Retinal pigment epithelial cell (primary cell): ENCODE measurements around the gene MXI1.

ENCODE experiments used
- DNase-seq: peaks from one replicate; pipeline ENCODE4 v3.0.0-alpha.2; 2010; ENCODE audit warnings: low read depth
- H3K4me3 ChIP-seq: 2 replicates; pipeline ENCODE4 v1.5.1; 2011; ENCODE audit warnings: mild to moderate bottlenecking, low read length, control low read depth, moderate library complexity
- TF ChIP-seq, protein P1 (sequence below): conservative IDR thresholded peaks from 2 replicates; pipeline ENCODE4 v1.5.1; 2011; ENCODE audit warnings: low read depth, low read length, control low read depth, inconsistent platforms

MXI1 gene

DNA sequence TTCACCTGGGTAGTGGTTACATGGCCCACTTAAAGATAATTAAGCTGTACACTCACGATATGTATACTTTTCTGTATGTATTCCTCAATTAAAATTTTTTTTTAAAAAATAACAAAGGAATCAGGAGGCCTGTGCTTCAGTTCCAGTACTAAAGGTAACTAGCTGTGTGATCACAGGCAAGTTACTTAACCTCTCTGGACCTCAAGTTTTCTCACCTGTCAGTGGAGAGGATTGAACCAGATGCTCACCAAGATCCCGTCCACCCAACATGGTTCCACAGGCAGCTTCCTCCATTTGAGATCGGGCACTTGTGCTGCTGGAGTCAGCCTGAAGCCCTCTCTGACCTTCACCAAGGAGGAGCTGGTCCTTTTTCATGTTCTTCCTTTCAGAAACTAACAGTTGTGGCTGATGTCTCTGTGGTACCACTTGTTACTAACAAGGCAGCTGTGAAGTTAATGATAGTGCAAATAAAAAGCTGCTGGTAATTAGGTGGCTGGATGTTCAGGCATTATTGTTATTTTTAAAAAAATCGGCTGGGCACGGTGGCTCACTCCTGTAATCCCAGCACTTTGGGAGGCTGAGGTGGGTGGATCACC lies 126.8 kb downstream of the MXI1 start:
- TF ChIP-seq, protein P1, sequence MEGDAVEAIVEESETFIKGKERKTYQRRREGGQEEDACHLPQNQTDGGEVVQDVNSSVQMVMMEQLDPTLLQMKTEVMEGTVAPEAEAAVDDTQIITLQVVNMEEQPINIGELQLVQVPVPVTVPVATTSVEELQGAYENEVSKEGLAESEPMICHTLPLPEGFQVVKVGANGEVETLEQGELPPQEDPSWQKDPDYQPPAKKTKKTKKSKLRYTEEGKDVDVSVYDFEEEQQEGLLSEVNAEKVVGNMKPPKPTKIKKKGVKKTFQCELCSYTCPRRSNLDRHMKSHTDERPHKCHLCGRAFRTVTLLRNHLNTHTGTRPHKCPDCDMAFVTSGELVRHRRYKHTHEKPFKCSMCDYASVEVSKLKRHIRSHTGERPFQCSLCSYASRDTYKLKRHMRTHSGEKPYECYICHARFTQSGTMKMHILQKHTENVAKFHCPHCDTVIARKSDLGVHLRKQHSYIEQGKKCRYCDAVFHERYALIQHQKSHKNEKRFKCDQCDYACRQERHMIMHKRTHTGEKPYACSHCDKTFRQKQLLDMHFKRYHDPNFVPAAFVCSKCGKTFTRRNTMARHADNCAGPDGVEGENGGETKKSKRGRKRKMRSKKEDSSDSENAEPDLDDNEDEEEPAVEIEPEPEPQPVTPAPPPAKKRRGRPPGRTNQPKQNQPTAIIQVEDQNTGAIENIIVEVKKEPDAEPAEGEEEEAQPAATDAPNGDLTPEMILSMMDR = no peak
- no peak for DNase-seq
- H3K4me3 ChIP-seq = no peak overlapping the region

DNA sequence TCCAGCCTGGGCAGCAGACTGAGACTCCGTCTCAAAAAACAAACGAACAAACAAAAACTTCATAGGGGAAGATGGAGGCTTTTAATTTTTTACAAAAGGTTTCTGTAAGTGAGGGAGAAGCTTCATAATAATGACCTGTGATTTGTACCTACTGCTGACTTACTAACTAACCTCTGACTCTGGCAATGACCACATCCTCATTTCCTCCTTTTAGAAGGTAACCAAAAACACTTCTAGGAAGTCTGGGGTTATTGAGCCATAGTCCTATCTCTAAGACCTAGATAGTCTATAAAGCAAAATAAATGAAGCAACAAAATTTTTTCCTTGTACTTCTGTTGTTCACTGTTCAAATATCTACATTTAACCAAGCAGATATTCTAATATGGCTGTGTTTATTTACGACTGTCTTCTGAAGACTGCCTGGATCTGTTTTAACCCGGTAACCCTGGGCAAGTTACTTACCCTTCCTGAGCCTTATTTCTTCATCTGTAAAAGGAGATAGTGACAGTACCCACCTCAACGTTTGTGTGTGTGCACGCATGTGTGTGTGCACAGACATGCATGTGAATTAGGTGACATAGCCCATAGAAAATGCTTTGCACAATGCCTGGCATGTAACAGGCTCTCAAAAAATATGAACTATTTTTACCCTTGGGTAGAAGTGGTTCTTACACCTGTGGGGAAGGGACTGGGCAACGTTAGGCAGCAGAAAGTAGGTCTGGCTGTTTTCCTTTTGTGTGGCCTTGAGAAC lies 128.1 kb downstream of the MXI1 start:
- no peak for DNase-seq
- no peak overlapping the region for H3K4me3 ChIP-seq
- TF ChIP-seq, protein P1 = no peak

DNA sequence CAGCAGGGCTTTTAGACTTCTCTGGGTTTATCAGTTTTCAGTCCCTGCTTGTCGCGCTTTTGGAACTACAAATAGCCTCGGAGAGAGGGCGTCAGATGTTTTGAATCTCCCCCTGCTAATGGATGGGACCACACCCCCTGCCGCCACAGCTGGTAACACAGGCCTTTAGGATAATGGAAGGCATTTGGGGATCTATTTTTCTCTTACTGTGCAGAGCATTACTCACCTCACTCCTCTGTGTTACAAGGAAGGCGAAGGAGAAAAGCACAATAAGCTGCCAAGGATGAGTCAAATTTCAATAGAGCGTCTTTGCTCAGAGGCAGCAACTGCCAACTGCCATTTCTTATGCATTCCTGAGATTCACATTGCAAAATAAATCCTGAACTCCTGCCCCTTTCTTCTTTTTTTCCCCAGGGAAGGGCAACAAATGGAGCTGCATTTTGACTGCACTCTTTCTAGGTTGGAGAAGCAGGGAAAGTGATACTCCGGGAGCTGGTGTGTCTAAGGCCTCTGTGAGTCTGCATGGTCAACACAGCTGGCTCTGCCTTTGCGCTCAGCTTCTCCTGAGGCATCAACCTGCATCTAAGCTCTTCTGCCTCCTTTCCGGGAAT lies 128.8 kb downstream of the MXI1 start:
- no peak for DNase-seq

More for the DNA sequence above, 128.8 kb downstream of the MXI1 start:
- TF ChIP-seq, protein P1 = no peak
- no peak overlapping the region for H3K4me3 ChIP-seq
